Spleen (tissue), 7 donors: Measurements from ENCODE around the gene SMAD2.

Experiments
- POLR2A ChIP-seq, 3 donors: fragments of 450-650 bp; IDR thresholded peaks; one replicate each; pipeline ENCODE4 v1.5.1; 2017; ENCODE audit warnings: antibody characterized with exemption in 3 of 3, mild to moderate bottlenecking in 1 of 3
- POLR2AphosphoS5 ChIP-seq, 3 donors: sonication (generic); formaldehyde crosslinking; IDR thresholded peaks; one replicate each; pipeline ENCODE4 v1.5.1; 2017; ENCODE audit warnings: antibody characterized with exemption in 3 of 3
- TF ChIP-seq, protein P1 (sequence below), 11 experiments: fragments of 200-600 bp in 7 of 11; fragments of 450-650 bp in 4 of 11; sonication (generic) in 4 of 11; IDR thresholded peaks in 8 of 11; conservative IDR thresholded peaks in 3 of 11; 1 replicate in 7 of 11; 2 replicates in 4 of 11; pipeline versions ENCODE4 v1.4.0 to v1.8.0; 2016 to 2021; ENCODE audit warnings: antibody characterized with exemption in 11 of 11, inconsistent platforms in 4 of 11, mild to moderate bottlenecking in 1 of 11
- donor health status: DM: no; HTN: no; CAD: no; lungs with moderate emphysema.
- donor health status: DM: no; HTN: no; CAD: no.
- donor health status: DM: no; HTN: no; CAD: no.

DNA sequence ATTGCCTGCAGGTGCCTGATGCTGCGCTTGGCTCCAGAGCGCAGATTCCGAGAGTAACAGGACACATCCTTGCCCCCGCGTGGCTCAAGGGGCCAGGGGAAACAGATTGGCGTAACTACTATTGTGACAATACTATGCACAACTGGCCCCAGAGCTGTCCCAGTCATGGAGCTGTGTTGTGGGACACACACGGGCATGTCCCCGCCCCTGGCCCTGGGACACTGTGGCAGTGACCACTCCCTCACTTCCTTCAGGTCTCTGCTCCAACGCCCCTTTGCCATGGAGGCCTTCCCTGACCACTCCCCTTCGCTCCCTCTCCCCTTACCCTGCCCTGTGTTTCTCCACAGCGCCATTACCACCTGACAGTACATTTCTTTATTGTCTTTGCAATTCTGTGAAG lies 132.1 kb downstream of the SMAD2 start:
- TF ChIP-seq, protein P1, sequence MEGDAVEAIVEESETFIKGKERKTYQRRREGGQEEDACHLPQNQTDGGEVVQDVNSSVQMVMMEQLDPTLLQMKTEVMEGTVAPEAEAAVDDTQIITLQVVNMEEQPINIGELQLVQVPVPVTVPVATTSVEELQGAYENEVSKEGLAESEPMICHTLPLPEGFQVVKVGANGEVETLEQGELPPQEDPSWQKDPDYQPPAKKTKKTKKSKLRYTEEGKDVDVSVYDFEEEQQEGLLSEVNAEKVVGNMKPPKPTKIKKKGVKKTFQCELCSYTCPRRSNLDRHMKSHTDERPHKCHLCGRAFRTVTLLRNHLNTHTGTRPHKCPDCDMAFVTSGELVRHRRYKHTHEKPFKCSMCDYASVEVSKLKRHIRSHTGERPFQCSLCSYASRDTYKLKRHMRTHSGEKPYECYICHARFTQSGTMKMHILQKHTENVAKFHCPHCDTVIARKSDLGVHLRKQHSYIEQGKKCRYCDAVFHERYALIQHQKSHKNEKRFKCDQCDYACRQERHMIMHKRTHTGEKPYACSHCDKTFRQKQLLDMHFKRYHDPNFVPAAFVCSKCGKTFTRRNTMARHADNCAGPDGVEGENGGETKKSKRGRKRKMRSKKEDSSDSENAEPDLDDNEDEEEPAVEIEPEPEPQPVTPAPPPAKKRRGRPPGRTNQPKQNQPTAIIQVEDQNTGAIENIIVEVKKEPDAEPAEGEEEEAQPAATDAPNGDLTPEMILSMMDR (IDR thresholded peaks at IDR 0.05 in 8 of 11, conservative IDR thresholded peaks at IDR 0.05 in 3 of 11): no peak
- TF ChIP-seq POLR2A (IDR thresholded peaks at IDR 0.05): no peak
- TF ChIP-seq POLR2AphosphoS5 (IDR thresholded peaks at IDR 0.05): no peak
